NCI-H128 (cell line): Measurements from ENCODE around the gene FBN1.

ENCODE experiments used
- DNase-seq: peaks from one replicate; lab custom pipeline; 2025; ENCODE audit not compliant: unreplicated experiment; lab: John Stamatoyannopoulos, UW

Gene FBN1

DNA sequence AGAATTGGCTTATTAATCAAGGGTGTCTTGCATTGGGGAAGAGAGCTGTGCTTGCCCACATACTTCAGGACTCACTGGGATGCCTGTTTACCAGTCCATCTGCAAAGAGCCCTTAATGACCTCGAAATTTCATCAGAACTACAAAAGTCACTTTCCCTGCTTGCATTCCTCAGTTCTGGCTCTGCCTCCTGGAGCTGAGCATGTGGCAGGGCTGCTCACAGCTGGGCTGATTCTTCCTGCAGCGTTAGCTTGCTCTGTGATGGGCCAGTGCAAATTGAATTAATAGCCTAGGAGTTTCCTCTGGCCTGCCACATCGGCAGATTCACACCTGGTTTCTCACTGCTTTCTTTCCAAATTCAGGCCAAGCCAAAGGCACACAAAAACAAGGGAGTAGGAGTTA lies 205.4 kb downstream of the FBN1 start:
- no peak for DNase-seq

DNA sequence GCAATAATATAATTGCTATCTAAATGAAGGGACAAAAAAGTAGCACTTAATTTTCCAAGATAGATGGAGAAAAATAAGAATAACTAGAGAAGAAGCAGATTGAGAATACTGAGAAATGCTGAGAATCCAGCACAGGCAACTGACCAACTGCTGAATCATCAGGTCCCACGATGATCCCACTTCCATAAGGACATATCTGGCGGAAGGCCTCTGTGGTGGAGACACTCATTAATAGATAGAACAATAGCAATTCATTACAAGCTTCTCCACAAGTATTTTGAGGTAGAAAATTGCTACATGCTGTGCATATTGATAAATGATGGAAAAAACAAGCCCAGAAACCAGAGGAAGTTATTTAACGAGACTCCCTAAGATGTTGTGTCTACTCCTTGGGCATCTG lies 208.3 kb downstream of the FBN1 start:
- no peak for DNase-seq

DNA sequence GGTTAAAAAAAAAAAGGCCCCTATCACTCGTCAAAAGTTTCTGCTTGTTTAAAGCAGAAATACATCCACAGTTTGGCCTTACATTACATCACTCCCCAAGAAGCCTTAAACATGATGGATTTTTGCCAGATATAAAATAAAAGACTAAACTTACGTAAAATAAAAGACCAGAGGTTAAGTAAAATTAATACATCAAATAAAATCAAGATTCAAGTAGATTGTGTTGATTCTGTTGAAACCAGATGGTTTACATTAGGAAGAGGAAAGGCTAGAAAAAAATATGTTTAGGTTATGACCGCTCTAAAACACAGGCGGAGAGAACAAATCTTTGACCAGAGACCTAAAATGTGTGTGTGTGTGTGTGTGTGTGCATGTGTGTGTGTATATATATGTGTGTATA lies 210.2 kb downstream of the FBN1 start:
- DNase-seq, result no peak

DNA sequence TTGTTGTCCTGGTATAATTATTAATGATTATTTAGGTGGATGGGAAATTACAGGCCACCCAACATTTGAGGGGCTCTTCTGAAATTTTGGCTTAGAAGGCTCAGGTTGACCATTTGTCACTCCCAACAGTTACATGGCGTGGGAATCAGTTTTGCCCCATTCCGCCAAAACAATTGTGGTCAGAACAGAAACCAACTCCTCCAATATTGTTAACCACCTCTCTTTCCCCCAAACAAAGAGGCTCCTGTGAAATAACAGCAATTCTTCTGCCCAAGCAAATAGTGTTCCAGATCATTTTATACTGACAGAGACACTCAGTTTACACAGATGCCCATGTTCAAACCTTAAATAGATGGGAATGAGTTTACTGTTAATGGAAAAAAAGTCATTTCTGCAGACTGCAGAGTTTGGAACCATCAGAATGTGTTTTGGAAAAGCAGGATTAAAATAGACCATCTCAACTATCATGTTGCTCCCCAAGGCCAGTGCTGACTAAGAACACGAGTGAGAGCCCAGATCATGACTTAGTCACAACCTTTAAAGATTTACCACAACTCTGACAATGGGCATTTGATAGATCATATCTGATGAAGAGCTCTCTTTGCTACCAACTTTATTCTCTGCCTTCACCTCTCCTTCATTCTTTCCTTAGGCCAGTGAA lies 212.2 kb downstream of the FBN1 start:
- DNase-seq, result no peak

DNA sequence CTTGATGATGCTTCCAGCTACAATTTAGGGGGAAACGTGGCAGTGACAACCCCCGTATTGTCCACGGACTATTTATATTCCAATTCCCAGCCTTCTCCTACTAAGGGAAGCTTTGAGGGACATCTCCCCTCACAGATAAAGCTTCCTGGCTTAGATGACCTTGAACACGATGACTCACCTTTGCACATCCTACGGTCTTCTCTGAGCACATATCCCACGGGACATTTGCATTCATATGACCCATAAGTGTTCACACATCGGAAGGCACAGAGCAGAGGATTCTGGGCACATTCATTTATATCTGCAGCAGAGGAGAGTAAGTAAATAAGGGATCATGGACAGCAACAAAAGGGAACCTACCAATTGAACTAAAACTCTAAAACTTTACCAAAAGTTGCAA lies 212.8 kb downstream of the FBN1 start:
- DNase-seq, result no peak

DNA sequence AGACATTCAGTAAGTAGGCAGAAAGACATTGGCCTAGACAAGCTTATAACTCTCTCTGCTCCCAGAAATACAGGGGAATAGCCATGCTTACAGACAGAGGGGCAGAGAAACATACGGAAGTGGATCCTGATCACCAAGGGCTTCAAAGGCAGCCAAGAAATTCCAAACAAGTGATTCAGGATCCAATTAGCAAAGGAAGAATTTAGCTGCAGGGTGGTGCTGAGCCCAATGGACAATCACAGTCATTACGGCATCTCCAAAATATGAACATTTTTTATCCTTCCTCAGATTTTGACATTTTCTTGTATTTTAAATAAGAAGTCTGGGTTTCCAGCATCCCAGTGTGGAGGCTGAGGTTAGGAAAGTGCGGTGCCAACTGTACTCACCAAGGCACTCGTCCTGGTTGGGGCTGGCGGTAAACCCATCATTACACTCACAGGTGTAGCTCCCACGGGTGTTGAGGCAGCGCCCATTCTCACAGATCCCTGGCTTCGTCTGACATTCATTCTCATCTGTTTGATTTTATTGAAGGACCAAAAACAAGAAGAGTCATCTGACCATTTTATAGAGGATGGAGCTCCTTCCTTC lies 217.5 kb downstream of the FBN1 start:
- no peak for DNase-seq

DNA sequence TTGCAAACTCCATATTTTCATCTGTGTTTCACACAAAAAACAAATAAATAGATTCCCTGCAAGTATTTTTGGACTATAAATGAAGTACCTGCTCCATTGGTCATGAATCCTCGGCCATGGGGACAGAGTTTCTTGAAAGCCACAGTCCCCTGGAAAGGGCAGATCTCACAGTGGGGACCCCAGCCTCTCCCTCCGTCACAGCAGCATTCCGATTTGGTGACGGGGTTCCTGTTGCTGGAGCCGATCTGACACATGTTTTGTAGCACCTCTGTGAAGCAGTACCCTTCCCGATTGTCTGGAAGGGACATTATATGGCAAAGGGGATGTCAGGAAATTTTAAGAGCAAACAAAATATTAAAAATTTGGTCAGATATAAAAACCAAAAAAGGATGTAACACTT lies 218.0 kb downstream of the FBN1 start:
- DNase-seq, result no peak

DNA sequence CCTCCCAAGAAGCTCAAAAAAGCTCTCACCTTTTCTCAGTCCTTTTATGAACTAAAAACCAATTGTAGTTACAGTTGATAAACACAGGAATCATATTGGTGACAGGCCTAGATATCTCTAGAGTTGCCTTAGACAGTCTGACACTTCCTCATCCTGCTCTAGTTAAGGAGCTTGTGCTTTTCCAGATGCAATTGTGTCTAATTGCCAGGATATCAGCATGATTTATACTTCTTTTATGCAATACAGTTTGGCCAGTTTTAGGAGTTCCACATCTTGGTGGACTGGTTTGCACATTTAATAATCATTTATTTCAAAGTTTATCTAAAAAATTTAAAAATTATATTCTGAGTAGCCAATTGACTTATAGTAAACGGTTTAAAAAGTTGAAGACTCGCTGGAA lies 218.6 kb downstream of the FBN1 start:
- no peak for DNase-seq

DNA sequence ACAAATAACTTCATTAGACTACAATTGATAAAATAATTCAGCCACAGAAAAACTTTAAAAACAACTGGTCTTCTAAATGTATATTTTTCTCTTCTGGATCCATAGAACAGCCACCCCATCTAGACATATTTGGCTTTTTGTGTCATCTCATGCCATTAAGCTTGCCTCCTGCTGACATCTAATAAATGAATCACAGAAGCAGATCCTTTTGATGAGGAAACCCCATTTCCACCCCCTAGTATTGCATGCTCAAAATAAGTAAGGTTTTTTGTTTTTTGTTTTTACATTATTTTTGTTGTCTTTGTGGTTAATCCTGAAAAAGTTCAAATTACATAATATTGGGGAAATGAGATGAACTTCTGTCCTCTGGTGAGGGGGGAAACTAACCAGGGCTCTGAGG lies 219.5 kb downstream of the FBN1 start:
- DNase-seq, result no peak

DNA sequence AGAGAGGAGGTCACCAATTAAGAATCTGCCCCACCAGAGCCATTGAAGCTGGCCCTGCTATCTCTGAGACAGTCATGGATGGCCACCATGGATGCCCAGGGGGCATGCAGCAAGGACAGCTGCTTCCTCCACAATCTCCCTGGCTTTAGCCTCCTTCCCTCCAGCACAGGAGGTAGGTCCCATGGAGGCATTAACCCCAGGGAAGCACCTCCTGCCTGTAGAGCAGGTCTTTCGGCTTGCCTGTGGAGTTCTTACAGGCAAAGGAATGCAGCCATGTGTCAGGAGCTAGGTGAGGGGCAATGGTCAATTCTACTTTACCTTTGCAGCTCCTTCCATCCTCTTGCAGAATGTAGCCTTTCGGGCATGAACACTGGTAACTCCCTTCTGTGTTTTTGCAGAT lies 220.5 kb downstream of the FBN1 start:
- no peak for DNase-seq

DNA sequence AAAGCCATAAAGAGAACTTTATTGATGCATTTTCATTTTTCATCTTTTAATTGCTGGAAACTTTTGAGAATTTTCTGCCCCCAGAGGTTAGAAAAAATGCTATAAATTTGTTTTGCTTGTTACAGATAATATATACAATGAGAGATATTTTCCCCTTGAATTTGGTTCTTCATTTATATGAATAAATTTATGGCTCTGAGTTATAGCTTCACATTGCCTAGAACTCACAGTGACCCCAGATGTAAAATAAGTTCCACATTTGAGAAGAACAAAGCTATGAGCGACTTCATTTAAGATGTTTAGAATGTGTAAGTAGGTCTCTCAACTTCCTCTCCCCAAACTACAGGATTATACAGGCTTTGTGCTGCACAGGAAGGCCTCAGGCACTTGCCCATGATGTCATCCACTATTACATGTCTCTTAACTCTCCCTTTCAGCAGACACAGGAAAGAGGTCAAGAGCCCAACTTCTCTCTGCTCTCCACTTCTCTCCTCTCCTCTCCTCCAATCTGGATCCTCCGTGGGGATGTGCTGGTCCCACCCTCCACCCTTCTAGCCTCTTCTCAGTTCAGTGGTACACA lies 221.5 kb downstream of the FBN1 start:
- no peak for DNase-seq

DNA sequence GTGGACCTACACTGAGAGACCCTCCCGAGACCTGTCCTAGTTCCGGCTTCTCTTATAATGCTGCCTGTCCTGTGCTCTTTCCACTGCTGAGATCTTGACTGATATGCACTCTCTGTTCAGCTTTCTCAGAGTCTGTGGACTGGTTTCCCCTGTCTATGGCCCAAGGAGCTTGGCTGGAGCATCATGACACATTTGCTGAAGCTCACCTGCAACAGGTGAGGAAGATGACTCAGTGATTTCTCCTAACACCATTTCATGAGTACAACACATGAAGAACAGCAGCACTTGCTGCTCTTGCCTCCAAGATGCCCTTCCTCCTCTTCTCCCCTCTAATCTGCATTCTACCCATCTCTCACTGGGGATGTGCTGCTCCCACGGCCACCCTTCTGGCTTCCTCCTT lies 222.2 kb downstream of the FBN1 start:
- DNase-seq, result no peak

DNA sequence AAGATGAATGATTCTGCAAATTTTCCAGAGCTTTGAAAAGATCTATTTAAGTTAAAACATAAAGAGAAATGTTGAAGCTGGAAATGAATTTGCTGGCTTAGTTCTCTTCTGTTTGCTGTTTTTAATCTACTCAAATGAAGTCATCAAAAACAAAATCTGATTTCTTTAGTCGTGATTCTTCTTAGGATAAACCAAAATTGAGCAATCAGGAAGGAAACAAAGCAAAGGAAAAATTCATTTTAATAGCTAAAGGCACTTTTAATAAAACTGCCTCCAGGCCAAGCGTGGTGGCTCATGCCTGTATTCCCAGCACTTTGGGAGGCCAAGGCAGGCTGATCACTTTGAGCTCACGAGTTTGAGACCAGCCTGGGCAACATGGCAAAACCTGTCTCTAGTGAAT lies 223.1 kb downstream of the FBN1 start:
- no peak for DNase-seq

DNA sequence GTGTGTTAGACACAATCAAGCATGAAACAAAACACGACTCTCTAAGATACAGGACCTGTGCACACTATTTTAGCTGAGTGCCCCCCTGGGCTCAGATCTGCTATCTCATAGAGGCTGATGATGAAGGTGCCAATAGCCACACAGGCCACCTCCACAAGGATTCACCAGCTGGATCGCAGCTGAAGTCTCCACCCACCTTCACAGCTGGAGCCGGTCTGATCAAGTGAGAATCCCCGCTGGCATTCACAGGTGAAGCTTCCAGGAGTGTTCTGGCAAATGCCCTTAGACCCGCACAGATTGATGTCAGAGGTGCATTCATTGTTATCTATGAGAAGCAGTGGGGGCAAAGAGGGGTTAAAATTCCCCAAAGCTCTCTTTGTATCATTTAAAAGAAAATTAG lies 224.1 kb downstream of the FBN1 start:
- DNase-seq, result no peak

DNA sequence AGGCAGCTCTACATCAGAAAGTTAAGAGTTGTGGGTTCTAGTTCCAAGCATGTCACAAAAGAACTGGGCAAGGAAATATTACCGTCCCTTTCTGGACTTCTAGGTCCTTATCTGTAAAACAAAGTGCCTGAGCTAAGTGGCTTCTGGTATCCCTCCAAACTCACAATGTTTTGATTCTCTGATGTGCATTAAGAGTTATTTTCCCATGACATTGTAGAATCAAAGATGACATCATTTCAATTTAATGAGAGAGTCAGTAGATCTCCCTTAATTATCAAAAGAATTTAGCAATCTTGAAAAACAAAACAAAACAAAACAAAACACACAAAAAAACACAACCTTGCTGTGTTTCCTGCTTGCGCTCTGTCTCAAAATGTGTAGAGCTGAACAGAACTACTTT lies 225.6 kb downstream of the FBN1 start:
- DNase-seq, result no peak

DNA sequence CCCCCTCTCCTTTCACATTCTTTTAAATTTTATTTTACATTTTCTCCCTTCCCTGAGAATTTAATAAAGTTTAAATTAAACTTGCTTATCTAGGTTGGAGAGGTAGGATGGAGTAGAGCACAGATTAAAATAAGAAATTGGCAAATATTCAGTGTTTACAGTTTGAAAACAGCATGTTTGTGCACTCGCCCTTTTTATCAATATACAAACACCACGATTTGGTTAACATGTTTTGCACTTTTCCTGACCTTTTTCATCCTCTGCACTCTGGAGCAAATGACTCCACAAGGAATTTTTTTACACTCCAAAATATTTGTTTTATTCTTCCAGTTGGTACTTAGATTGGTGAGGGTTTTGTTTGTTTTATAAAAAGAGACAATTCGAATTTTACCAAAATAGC lies 227.2 kb downstream of the FBN1 start:
- no peak for DNase-seq

DNA sequence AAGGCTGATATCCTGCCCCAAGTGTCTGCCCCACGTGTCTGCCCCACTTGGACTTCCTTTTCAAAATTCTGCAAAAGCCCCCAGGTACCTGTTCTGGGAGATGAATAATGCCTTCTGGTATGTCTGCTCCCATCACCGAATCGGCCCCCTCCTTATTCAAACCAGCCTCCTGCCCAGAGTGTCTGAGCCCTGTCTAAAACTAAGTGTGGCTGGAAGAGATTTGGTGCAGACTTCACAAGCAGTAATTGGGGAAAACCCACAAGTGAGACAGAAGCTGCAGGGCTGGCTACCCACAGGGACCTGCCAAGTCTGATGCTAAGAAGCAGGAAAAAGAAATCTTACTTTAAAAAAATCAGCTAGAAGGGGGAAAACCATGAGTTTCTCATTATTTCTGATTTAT lies 229.2 kb downstream of the FBN1 start:
- DNase-seq, result no peak

DNA sequence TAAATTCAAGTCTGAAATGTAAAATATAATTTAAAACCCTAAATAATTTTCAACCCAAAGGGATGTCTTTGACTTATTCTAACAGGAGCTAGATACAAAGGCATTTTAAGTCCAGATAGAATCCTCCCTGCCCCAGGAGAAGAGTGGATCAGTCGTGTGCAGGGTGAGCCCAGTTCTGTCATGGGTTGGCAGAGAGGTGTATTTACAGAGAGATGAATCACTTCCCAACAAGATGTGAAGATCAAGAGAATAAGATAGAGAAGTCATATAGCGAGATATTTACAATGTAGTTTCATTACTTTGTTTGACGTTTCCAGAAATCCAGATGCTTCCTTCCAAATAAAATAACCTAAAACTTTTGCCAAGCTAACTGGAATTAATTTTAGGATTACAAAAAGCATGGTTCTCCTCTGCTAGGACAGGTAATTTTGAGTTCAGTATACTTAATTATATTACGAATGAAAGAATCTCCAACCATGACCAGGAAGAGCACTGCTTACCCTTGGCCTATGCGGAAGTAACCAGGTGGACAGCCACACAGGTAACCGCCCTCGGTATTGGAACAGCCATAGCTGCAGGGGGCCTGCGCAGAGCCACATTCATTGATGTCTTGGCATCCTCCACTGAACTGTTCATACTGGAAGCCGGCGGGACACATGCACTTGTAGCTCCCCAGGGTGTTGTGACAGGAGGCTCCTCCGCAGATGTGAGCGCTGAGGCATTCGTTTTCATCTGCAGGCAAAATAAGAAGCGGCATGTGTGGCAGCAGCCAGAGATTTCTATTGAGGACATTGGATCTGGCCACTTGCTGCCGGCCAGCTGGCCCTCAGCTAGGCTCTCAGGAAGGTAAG lies 230.2 kb downstream of the FBN1 start:
- no peak for DNase-seq

DNA sequence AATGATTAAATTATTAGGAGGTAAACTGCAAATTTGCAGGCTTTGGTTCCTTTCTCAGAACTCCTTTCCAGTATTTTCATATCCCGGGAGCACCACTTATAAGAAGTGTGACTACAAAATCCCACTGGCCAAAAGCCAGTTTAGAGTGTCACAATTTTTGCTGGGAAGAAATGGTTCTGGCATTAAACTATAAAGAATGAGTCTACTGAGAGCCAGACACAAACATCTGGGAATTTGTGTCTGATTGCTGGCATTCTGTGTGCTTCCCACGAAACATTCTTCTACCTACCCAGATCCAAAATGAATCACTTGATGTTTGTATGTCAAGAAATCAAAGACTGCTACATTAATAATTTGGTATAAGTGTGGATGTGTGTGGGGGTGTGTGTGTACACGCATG lies 231.5 kb downstream of the FBN1 start:
- no peak for DNase-seq

DNA sequence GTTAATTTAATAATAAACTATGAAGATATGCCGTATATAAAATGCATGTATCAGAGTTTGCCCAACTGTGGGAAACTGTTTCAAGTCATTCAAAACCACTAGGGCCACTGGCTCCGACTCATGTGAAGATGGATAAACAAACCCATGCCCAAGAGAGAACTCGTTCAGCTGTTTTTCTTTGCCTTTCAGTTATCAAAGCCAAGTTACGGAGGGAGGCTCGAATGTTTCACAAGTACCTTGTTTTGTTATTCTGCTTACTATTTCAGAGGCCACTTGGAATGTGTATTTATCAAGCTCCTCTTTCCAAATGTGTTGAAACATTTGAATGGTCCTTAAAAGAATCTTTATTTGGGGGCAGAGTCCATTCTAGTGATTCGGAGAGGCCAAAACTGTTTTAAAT lies 232.2 kb downstream of the FBN1 start:
- DNase-seq, result no peak

DNA sequence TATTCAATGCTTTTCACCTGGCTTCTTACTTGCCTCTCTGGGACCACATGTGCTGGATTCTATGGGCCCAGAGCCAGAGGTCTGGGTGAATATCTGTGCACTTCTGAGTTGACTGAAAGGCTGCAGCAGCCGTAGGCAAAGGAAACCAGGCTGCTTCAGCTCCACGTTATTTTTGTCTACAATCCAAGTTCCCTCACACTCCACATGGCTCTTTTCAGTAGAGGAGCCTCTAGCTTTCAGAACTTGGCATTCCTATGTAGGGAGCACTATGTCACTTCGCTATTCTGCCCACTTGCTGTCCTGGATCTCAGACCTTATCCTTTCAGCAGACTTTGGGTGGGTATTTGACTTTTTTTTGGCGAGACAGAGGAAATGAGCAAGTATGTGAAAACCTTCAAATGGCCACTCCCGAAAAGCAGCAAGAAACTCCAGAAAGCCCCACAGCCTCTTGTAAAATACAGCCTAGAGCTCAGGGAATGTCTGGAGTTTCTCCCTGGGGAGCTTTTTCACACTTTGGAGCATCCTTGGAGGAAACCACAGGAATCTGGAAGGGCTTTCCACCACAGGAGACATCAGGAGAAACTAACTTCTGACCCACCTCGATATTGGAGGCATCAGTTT lies 233.4 kb downstream of the FBN1 start:
- no peak for DNase-seq

DNA sequence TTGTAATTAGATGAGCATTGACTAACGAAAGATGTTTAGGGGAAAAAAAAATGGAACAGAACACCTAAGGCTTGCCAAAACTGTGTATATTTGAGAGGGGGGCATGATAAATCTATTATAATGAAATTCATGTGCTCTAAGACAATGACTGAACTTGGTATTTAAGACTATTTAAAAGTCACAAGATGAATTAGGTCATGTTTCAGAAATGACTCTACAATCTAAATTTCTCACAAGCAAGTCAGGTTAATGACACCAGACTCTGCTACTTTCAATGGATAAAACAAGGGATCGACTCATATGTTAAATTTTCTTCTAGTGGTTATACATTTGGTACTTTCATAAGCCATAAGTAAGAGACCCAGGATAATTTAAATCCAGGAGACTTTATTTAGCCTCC lies 235.9 kb downstream of the FBN1 start:
- DNase-seq, result no peak
